GM12873 (cell line): Measurements from ENCODE around the gene RHBDD1.

Source experiments
- CTCF ChIP-seq: IDR thresholded peaks from 2 replicates; pipeline ENCODE4 v1.5.1; 2012; ENCODE audit warnings: low read depth, mild to moderate bottlenecking, moderate library complexity, low read length, control low read depth; ENCODE audit not compliant: insufficient read depth; ENCODE audit errors: missing control alignments

Gene RHBDD1

GRCh38 chr2:226850024-226850423 is 14.2 kb downstream of the RHBDD1 start:
- no peak for TF ChIP-seq CTCF

- no peak for TF ChIP-seq CTCF
Observed at GRCh38 chr2:226855787-226856186, 19.9 kb downstream of the RHBDD1 start.

GRCh38 chr2:226860087-226860486 is 24.2 kb downstream of the RHBDD1 start:
- TF ChIP-seq CTCF = no peak

- no peak for TF ChIP-seq CTCF
Observed at GRCh38 chr2:226862623-226863022, 26.8 kb downstream of the RHBDD1 start.

- TF ChIP-seq CTCF = no peak
Observed at GRCh38 chr2:226865273-226865672, 29.4 kb downstream of the RHBDD1 start.

- no peak for TF ChIP-seq CTCF
Observed at GRCh38 chr2:226865710-226866109, 29.9 kb downstream of the RHBDD1 start.

- TF ChIP-seq CTCF = no peak
Observed at GRCh38 chr2:226868331-226869162, 32.7 kb downstream of the RHBDD1 start.
